Cardiac fibroblast (primary cell): Measurements from ENCODE around the gene FBXO17.

ENCODE experiments used
- DNase-seq, 2 donors: peaks; one replicate each; pipeline versions ENCODE4 v3.0.0 to v3.0.0-alpha.2; 2010; ENCODE audit warnings: low read depth in 2 of 2
- H3K4me3 ChIP-seq, 2 donors: replicated peaks in 1 of 2; 1 replicate in 1 of 2; 2 replicates in 1 of 2; pipeline ENCODE4 v1.5.1; 2011; ENCODE audit warnings: low read depth in 2 of 2, low read length in 2 of 2, mild to moderate bottlenecking in 2 of 2, moderate library complexity in 1 of 2
- CTCF ChIP-seq: IDR thresholded peaks from one replicate; pipeline ENCODE4 v1.5.1; 2011; ENCODE audit warnings: low read depth, mild to moderate bottlenecking, low read length, inconsistent platforms

The FBXO17 gene

DNA sequence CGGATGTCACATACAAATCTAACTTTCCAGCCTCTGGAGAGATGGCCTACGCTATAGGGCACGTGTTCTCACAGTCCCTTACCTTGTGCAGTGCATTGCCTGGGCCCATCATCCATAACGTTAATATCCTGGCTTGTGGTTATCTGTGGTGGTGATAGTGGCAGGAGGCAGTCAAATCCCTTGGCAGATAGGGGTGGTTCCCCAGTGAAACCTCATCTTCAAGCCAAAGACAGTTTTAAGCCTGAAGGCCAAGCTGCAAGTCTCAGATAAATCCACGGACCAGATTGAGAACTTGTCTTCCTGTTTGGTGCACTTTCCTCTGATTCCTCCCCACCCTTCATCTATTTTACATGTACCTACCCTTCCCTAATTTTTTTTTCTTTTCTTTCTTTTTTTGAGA, 4.3 kb upstream of the FBXO17 start:
- no peak overlapping the region for H3K4me3 ChIP-seq
- no peak for TF ChIP-seq CTCF
- DNase-seq: no peak

GRCh38 chr19:38978326-38978689, 2.8 kb upstream of the FBXO17 start:
- TF ChIP-seq CTCF: no peak
- H3K4me3 ChIP-seq: no peak overlapping the region
- DNase-seq: no peak

GRCh38 chr19:38977445-38978325, 2.1 kb upstream of the FBXO17 start:
- peak in 1 of 2 donors; percentile 4 for DNase-seq
- H3K4me3 ChIP-seq: no peak overlapping the region
- no peak for TF ChIP-seq CTCF

DNA sequence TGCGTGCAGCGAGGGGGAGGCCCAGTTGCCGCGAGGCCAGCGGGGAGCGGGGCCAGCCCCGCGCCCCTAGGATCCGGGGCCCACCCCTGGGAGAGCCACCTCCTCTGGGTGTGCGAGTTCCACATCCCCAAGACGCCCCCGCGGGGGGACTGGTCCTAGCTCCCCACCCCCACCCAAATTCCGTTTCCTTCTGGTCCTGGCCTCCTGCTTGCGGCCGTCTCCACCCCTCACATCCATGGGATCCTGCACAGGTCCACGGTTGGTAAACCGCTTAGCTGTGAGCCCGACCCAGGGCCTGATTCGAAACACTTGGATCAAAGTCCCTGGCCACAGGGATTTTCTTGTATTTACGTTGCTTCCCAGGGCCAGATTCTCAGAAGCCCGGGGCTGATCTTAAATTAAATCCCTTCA, 324 bp upstream of the FBXO17 start:
- peak overlapping the region; percentile 43 to 75 for H3K4me3 ChIP-seq
- no peak for TF ChIP-seq CTCF
- DNase-seq: peak; percentile 38 to 52

GRCh38 chr19:38974624-38975213, 823 bp downstream of the FBXO17 start:
- H3K4me3 ChIP-seq: peak overlapping the region; percentile 69 to 75
- peak in 1 of 2 donors; percentile 35 for DNase-seq
- no peak for TF ChIP-seq CTCF

- DNase-seq: no peak
- H3K4me3 ChIP-seq: no peak overlapping the region
Measured at GRCh38 chr19:38971672-38972071, 3.9 kb downstream of the FBXO17 start.

More at GRCh38 chr19:38971672-38972071, 3.9 kb downstream of the FBXO17 start:
- no peak for TF ChIP-seq CTCF
